Astrocyte of the hippocampus (primary cell): Measurements from ENCODE around the gene HDAC9.
"Not testable (repeated sequence)": the region's sequence is repeated elsewhere in the genome, so short reads cannot be mapped to it uniquely, and the experiment has no call there.

Experiments
- DNase-seq: peaks from one replicate; pipeline ENCODE4 v3.0.0; 2011; ENCODE audit warnings: low read depth, low spot score

Gene HDAC9

DNA sequence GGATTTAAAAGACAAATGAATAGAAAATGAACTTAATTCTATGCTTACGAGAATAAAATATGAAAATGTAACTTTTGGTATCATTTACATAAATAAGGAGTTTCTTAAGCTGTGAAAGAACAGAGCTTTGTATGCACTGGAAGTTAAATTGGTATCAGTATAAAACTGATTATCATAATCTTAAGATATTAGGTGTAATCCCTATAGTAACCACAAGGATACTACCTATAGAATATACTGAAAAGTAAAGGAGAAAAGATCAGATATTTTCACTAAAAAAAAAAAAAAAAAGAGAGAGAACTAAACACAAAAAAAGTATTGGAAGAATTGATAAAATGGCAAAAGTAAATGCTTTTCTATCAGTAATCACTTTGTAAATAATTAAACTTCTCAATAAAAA lies 521.8 kb downstream of the HDAC9 start:
- no peak for DNase-seq

DNA sequence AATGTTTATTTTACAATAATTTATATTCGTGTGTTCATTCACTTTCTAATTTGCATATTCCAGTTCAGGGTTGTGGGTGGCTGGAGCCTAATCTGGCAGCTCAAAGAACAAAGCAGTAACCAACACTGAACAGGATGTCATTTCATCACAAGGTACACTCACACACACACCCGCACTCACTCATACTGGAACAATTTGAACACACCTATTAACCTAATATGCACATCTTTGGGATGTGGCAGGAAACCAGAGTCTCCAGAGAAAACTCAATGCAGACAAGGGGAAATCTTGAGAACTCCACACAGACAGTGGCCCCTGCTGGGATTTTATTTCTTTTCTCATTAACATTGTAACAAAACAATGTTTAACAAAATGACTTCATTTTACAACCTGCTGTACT lies 524.5 kb downstream of the HDAC9 start:
- DNase-seq = no peak

GRCh38 chr7:19020711-19021110 lies 525.2 kb downstream of the HDAC9 start:
- peak; percentile 61 for DNase-seq

- no peak for DNase-seq
Measured at GRCh38 chr7:19023477-19023876, 527.9 kb downstream of the HDAC9 start.

- peak; percentile 81 for DNase-seq
Measured at GRCh38 chr7:19024261-19024660, 528.7 kb downstream of the HDAC9 start.

GRCh38 chr7:19026888-19027287 lies 531.3 kb downstream of the HDAC9 start:
- DNase-seq = peak; percentile 30

DNA sequence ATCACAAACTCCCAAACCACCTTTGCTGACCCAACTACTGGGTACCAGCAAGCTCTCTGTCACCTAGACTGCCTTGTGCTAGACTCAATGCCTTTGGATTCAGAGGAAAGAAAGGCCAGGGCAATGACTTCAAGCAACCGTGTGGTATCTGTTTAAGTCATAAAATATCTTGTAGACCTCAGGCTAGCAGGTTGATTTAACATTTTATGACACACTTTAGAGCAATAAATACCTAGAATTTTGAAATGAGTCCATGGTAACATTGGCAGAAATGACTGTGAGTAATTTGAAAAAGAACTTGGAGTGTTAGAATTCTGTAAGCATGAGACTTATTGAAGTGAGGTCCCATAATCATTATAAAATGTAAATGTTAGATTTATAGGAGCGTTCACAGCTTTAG lies 534.7 kb downstream of the HDAC9 start:
- DNase-seq = peak; percentile 16

- DNase-seq = not testable (repeated sequence)
Measured at GRCh38 chr7:19032942-19033341, 537.4 kb downstream of the HDAC9 start.

DNA sequence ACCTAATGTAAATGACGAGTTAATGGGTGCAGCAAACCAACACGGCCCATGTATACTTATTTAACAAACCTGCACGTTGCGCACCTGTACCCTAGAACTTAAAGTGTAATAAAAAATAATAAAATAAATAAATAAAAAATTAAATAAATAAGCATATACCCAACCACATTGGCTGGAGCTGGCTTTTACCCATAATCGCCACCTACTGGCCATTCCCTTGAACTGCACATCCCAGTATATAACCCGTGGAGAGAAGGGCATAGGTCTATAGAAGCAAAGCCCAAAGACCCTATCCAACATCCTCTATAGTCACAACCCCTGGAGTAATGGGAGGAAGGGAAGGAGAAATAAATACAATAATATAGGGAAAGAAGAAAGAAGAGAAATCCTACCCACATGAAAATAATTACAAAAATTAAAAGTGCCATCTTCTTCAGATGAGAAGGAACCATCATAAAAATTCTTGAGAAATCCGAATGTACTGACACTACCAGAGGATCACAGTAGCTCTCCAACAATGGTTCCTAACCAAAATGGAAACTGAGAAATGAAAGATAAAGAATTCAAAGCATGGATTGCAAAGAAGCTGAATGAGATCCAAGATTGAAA lies 556.3 kb downstream of the HDAC9 start:
- DNase-seq = peak; percentile 28
